Measurements from ENCODE around the gene ETHE1. TPM values are rescaled to one million over a fixed set of nuclear protein-coding genes. Genes with fewer than 3 reads are reported as not detected.

ETHE1 gene
- total and polyA plus RNA-seq, 2 donors from 2014 or later = 61.3 to 81.8 TPM

DNA sequence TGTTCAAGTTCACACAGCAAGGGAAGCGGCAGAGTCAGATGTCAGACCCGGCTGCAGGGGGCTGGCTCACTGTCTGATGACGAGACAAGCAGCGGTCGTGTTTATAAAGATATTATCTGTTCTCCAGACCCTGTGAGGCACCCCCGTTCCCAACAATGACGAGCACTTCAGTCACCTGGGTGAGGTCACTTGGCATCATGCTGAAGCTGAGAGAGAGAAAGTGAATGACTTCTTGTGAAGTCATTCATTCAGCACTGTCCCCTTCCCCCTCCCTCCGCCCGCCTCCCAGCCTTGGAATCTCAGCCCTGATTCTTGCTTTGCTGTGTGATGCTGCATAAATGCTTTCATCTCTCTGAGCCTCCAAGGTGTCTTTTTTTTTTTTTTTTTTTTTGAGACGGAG lies 56.7 kb downstream of the ETHE1 start:
- intact Hi-C loops (cut with DNase I) = no loop called here
- Histone ChIP-seq H3K27me3 (ENCODE audit: control insufficient read depth, insufficient read depth, low read length) (peaks cover 2% of the 10 kb centered on the region), H3K9ac (ENCODE audit: low read length in 3 of 3) (no peak overlapping the region)

DNA sequence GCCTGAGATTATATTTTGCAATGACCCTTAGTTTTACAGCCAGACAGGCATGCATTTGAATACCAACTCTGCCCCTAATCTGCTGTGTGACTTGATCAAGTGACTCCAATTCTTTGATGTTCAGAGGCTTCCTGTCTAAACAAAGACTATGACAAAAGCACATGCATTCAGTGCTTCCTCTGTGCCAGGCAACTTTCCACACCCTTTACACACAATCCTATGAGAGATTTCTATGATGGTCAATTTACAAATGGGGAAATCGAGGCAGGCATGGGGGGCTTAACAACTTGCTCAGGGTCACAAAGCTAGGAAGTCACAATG lies 57.9 kb downstream of the ETHE1 start:
- DNase-seq = peak in 1 of 5 donors; percentile 2
- no peak overlapping the region for H3K9ac ChIP-seq (ENCODE audit: low read length in 3 of 3)
- H3K27me3 ChIP-seq (ENCODE audit: control insufficient read depth, insufficient read depth, low read length) = peaks cover 2% of the 10 kb centered on the region
- intact Hi-C loops (cut with DNase I) = no loop called here
- no peak for FAIRE-seq
- H3K27ac ChIP-seq (ENCODE audit: low read depth in 2 of 2, low read length in 2 of 2) = no peak overlapping the region
- no peak overlapping the region for H3K4me3 ChIP-seq (ENCODE audit: low read length in 3 of 3)
- TF ChIP-seq, protein P1, sequence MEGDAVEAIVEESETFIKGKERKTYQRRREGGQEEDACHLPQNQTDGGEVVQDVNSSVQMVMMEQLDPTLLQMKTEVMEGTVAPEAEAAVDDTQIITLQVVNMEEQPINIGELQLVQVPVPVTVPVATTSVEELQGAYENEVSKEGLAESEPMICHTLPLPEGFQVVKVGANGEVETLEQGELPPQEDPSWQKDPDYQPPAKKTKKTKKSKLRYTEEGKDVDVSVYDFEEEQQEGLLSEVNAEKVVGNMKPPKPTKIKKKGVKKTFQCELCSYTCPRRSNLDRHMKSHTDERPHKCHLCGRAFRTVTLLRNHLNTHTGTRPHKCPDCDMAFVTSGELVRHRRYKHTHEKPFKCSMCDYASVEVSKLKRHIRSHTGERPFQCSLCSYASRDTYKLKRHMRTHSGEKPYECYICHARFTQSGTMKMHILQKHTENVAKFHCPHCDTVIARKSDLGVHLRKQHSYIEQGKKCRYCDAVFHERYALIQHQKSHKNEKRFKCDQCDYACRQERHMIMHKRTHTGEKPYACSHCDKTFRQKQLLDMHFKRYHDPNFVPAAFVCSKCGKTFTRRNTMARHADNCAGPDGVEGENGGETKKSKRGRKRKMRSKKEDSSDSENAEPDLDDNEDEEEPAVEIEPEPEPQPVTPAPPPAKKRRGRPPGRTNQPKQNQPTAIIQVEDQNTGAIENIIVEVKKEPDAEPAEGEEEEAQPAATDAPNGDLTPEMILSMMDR (IDR thresholded peaks at IDR 0.05; ENCODE audit: borderline replicate concordance, extremely low read depth, insufficient read depth) = no peak
- H3K4me1 ChIP-seq (ENCODE audit: control insufficient read depth in 2 of 3, insufficient read depth in 2 of 3, low read depth in 1 of 3, low read length in 3 of 3) = peaks cover 0 to 5% (median 0%) of the 10 kb centered on the region in 3 donors
- no peaks in the 10 kb centered on the region for H3K9me3 ChIP-seq (ENCODE audit: control insufficient read depth in 2 of 3, insufficient read depth in 1 of 3, low read length in 3 of 3)
- H3K36me3 ChIP-seq (ENCODE audit: control insufficient read depth in 2 of 3, insufficient read depth in 3 of 3, low read length in 3 of 3) = no peaks in the 10 kb centered on the region

More for the DNA sequence above, 56.7 kb downstream of the ETHE1 start:
- H3K4me1 ChIP-seq (ENCODE audit: control insufficient read depth in 2 of 3, insufficient read depth in 2 of 3, low read depth in 1 of 3, low read length in 3 of 3) = no peaks in the 10 kb centered on the region
- H3K36me3 ChIP-seq (ENCODE audit: control insufficient read depth in 2 of 3, insufficient read depth in 3 of 3, low read length in 3 of 3) = no peaks in the 10 kb centered on the region
- no peak overlapping the region for H3K4me3 ChIP-seq (ENCODE audit: low read length in 3 of 3)
- H3K9me3 ChIP-seq (ENCODE audit: control insufficient read depth in 2 of 3, insufficient read depth in 1 of 3, low read length in 3 of 3) = no peaks in the 10 kb centered on the region
- no peak overlapping the region for H3K27ac ChIP-seq (ENCODE audit: low read depth in 2 of 2, low read length in 2 of 2)
- TF ChIP-seq, protein P1 (IDR thresholded peaks at IDR 0.05; ENCODE audit: borderline replicate concordance, extremely low read depth, insufficient read depth) = no peak
- FAIRE-seq = no peak
- peak in 1 of 5 donors; percentile 27 for DNase-seq

DNA sequence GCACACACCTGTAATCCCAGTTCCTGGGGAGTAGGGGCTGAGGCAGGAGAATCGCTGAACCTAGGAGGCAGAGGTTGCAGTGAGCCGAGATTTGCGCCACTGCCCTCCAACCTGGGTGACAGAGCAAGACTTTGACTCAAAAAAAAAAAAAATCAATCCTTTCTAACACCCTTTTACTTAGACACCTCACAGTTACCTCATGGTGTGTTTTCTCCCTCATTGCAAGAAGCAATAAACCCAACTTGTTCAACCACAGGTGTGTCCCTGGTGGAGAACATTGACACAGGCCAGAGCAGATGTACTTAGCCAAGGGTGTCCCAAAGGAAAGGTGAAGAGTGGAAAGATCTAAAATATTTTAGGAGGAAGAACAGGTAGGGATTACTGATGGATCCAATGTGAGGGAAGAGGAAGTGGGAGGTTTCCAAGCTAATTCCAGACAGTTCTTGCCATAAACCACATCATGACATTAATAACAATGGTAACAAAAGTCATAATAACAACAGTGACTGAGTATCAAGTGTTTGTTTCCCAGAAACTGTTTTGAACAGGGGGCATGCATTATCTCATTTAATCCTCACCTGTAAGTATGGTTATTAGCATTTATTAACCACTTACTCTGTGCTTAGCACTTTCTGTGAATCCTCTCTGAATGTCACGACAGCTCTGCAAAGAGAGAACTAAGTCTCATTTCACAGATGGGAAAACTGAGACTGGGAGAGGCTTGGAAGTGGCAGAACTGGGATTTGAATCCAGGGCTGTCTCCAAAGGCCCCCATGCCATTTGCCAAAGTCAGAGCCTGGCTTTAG lies 58.4 kb downstream of the ETHE1 start:
- no peak for DNase-seq
- H3K36me3 ChIP-seq (ENCODE audit: control insufficient read depth in 2 of 3, insufficient read depth in 3 of 3, low read length in 3 of 3) = no peaks in the 10 kb centered on the region
- intact Hi-C loops (cut with DNase I) = no loop called here
- H3K27ac ChIP-seq (ENCODE audit: low read depth in 2 of 2, low read length in 2 of 2) = no peak overlapping the region
- FAIRE-seq = no peak
- H3K9me3 ChIP-seq (ENCODE audit: control insufficient read depth in 2 of 3, insufficient read depth in 1 of 3, low read length in 3 of 3) = no peaks in the 10 kb centered on the region
- H3K4me1 ChIP-seq (ENCODE audit: control insufficient read depth in 2 of 3, insufficient read depth in 2 of 3, low read depth in 1 of 3, low read length in 3 of 3) = peaks cover 0 to 6% (median 0%) of the 10 kb centered on the region in 3 donors
- TF ChIP-seq, protein P1 (IDR thresholded peaks at IDR 0.05; ENCODE audit: borderline replicate concordance, extremely low read depth, insufficient read depth) = no peak
- H3K4me3 ChIP-seq (ENCODE audit: low read length in 3 of 3) = no peak overlapping the region
- no peak overlapping the region for H3K9ac ChIP-seq (ENCODE audit: low read length in 3 of 3)
- peaks cover 2% of the 10 kb centered on the region for H3K27me3 ChIP-seq (ENCODE audit: control insufficient read depth, insufficient read depth, low read length)

Measured in kidney (tissue), 14 donors.